Erythroblast (primary cell): ENCODE measurements around the gene LRIT3.

Experiments used
- GATA1 ChIP-seq: IDR thresholded peaks from 2 replicates; pipeline ENCODE4 v1.6.1; 2011; ENCODE audit warnings: low read depth, mild to moderate bottlenecking, control low read depth, low read length, moderate library complexity
- POLR2A ChIP-seq: IDR thresholded peaks from 2 replicates; pipeline ENCODE4 v1.6.1; 2011; ENCODE audit warnings: mild to moderate bottlenecking, low read length

GRCh38 chr4:109798866-109799265 lies 49.0 kb upstream of the LRIT3 start:
- no peak for TF ChIP-seq POLR2A
- TF ChIP-seq GATA1: no peak
